Loucy (cell line): Measurements from ENCODE around the gene ZNF785.

ENCODE experiments used
- EZH2phosphoT487 ChIP-seq: fragments of 200-600 bp; IDR thresholded peaks from 2 replicates; pipeline ENCODE4 v1.6.1; 2018; ENCODE audit warnings: antibody characterized with exemption, mild to moderate bottlenecking, moderate library complexity, borderline replicate concordance
- TF ChIP-seq, protein P1 (sequence below): fragments of 200-600 bp; sonication (generic); conservative IDR thresholded peaks from 2 replicates; pipeline ENCODE4 v1.5.1; 2014; ENCODE audit warnings: mild to moderate bottlenecking, antibody characterized with exemption, low read length

DNA sequence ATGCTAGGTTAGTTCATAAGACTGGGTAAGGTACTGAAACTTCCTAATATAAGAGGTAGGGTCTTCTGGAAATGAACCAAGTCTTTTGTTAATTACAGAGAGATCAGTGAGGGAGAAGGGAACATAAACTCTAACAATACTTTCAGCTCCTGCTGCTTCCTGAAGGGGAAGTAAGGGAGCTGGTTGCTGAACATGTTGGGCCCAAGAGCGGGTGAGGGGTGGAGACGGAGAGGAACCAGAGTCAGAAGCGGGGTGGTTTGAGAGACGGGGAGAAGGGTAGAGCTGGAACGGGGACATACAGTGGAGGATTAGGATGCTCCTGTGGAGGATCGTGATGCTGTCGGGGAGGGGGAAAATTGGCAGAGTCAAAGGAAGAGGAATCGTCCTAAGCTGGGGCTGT, 39.4 kb downstream of the ZNF785 start:
- TF ChIP-seq, protein P1, sequence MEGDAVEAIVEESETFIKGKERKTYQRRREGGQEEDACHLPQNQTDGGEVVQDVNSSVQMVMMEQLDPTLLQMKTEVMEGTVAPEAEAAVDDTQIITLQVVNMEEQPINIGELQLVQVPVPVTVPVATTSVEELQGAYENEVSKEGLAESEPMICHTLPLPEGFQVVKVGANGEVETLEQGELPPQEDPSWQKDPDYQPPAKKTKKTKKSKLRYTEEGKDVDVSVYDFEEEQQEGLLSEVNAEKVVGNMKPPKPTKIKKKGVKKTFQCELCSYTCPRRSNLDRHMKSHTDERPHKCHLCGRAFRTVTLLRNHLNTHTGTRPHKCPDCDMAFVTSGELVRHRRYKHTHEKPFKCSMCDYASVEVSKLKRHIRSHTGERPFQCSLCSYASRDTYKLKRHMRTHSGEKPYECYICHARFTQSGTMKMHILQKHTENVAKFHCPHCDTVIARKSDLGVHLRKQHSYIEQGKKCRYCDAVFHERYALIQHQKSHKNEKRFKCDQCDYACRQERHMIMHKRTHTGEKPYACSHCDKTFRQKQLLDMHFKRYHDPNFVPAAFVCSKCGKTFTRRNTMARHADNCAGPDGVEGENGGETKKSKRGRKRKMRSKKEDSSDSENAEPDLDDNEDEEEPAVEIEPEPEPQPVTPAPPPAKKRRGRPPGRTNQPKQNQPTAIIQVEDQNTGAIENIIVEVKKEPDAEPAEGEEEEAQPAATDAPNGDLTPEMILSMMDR: no peak
- TF ChIP-seq EZH2phosphoT487: no peak
